ENCODE measurements around the gene MAMDC4.
"Not testable (repeated sequence)": the region's sequence is repeated elsewhere in the genome, so short reads cannot be mapped to it uniquely, and the experiment has no call there.

Gene MAMDC4

GRCh38 chr9:136868644-136869043, 16.5 kb downstream of the MAMDC4 start:
- TF ChIP-seq, protein P1, sequence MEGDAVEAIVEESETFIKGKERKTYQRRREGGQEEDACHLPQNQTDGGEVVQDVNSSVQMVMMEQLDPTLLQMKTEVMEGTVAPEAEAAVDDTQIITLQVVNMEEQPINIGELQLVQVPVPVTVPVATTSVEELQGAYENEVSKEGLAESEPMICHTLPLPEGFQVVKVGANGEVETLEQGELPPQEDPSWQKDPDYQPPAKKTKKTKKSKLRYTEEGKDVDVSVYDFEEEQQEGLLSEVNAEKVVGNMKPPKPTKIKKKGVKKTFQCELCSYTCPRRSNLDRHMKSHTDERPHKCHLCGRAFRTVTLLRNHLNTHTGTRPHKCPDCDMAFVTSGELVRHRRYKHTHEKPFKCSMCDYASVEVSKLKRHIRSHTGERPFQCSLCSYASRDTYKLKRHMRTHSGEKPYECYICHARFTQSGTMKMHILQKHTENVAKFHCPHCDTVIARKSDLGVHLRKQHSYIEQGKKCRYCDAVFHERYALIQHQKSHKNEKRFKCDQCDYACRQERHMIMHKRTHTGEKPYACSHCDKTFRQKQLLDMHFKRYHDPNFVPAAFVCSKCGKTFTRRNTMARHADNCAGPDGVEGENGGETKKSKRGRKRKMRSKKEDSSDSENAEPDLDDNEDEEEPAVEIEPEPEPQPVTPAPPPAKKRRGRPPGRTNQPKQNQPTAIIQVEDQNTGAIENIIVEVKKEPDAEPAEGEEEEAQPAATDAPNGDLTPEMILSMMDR (conservative IDR thresholded peaks at IDR 0.05), result no peak
- TF ChIP-seq ZFX (IDR thresholded peaks at IDR 0.05), result no peak

GRCh38 chr9:136869611-136870010, 17.5 kb downstream of the MAMDC4 start:
- not testable (repeated sequence) for H3K27ac ChIP-seq

More at GRCh38 chr9:136868644-136869043, 16.5 kb downstream of the MAMDC4 start:
- no peak overlapping the region for H3K27ac ChIP-seq

GRCh38 chr9:136875155-136875554, 23.0 kb downstream of the MAMDC4 start:
- no peak overlapping the region for H3K27ac ChIP-seq
- TF ChIP-seq ZFX (IDR thresholded peaks at IDR 0.05), result no peak
- TF ChIP-seq, protein P1 (conservative IDR thresholded peaks at IDR 0.05), result no peak

DNA sequence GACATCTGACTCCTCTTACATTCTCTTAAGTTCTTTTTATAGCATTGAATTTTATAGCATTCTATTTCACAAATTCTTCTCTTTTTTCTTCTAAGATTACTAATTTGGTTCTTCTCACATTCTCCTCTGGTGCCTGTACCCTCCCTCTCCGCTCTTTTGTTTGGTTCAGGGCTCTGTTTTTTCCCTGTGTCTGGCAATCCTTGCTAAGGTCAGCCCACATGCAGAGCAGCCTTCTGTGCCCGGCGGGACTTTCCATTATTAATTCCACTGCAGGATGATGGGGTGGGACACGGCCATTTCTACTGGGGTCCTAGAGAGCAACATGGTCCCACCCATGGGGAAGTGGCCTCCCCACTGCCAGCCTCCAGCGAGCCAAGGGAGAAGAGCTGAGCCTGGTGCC, 24.3 kb downstream of the MAMDC4 start:
- no peak overlapping the region for H3K27ac ChIP-seq
- no peak for TF ChIP-seq ZFX (IDR thresholded peaks at IDR 0.05)
- TF ChIP-seq, protein P1 (conservative IDR thresholded peaks at IDR 0.05), result no peak

- no peak for TF ChIP-seq ZFX (IDR thresholded peaks at IDR 0.05)
- TF ChIP-seq, protein P1 (conservative IDR thresholded peaks at IDR 0.05), result no peak
Measured at GRCh38 chr9:136880651-136881050, 28.5 kb downstream of the MAMDC4 start.

DNA sequence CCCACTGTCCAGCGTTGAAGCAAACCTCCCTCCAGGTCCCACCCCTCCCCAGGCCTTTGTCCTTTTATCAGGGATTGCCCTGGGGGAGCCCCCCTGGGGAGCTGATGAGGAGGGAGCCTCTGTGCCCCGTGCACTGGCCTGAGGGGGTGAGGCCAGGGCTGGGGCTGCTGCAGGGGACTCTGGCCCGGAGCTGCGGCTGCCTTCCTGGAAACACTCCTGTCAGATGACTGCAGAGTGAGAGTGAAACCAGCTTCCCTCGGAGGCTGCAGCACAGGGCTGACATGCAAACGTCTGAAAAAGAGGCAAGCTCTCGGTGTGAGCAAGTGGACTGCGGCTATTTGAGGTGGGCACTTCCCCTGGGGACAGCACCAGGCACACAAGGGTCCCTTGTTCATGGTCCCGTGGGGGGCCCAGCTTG, 29.6 kb downstream of the MAMDC4 start:
- TF ChIP-seq, protein P1 (conservative IDR thresholded peaks at IDR 0.05), result no peak
- no peak for TF ChIP-seq ZFX (IDR thresholded peaks at IDR 0.05)

More at GRCh38 chr9:136880651-136881050, 28.5 kb downstream of the MAMDC4 start:
- H3K27ac ChIP-seq, result no peak overlapping the region

DNA sequence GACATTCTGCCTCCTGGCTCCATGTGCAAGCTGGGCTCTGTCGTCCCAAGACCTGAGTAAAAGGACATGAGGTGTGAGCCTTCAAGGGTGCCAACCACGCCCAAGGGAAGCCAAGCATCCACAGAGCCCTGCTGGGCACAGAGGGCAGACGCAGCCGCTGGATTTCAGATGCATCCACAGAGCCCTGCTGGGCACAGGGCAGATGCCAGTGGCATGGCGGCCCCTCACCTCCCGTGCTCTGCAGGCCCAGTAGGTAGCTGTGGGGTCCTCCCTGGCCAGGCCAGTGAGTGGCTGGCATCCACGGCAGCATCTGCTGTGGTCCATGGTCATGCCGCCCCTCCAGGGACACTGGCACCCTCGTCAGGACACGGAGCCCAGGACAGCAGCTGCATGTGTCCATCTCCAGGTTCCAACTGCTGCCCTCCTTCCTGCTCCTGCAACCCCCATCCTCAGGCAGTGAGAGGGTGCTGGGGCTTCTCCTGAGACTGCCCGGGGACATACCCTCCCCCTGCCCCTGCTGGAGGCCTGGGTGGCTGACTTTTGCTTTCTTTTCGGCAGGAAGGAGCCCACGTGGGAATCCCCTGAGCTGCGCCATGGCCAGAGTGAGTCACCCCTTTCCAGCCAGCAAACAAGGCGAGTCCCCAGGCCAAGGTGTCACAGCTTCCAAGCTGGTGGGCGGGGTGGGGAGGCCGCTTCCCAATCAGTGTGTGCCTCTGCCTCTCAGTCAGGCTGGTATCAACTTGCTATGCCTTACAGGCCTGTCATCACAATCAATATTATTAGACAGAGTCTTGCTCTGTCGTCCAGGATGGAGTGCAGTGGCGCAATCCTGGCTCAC, 30.2 kb downstream of the MAMDC4 start:
- TF ChIP-seq, protein P1 (conservative IDR thresholded peaks at IDR 0.05), result no peak
- no peak for TF ChIP-seq ZFX (IDR thresholded peaks at IDR 0.05)
- H3K27ac ChIP-seq, result no peak overlapping the region

More for the DNA sequence above, 29.6 kb downstream of the MAMDC4 start:
- H3K27ac ChIP-seq, result no peak overlapping the region

GRCh38 chr9:136882947-136883283, 30.8 kb downstream of the MAMDC4 start:
- not testable (repeated sequence) for H3K27ac ChIP-seq

DNA sequence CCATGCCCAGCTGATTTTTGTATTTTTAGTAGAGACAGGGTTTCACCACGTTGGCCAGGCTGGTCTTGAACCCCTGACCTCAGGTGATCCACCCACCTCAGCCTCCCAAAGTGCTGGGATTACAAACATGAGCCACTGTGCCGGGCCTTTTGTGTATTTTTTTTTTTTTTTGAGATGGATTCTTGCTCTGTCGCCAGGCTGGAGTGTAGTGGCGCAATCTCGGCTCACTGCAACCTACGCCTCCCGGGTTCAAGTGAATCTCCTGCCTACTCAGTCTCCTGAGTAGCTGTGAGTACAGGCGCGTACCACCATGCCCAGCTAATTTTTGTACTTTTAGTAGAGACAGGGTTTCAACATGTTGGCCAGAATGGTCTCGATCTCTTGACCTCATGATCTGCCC, 31.5 kb downstream of the MAMDC4 start:
- H3K27ac ChIP-seq, result not testable (repeated sequence)
